ENCODE measurements around the gene PARD6A. TPM values are rescaled to one million over a fixed set of nuclear protein-coding genes. Genes with fewer than 3 reads are reported as not detected.
"Not testable (repeated sequence)": the region's sequence is repeated elsewhere in the genome, so short reads cannot be mapped to it uniquely, and the experiment has no call there.

PARD6A gene
- total RNA-seq, 1 donor: 3.0 TPM

- H3K4me3 ChIP-seq (ENCODE audit: low read length): no peak overlapping the region
- no peaks in the 10 kb centered on the region for H3K27me3 ChIP-seq (ENCODE audit: insufficient read depth, low read length)
- H3K4me1 ChIP-seq (ENCODE audit: insufficient read depth, low read length): peaks cover 20% of the 10 kb centered on the region
- no peaks in the 10 kb centered on the region for H3K9me3 ChIP-seq (ENCODE audit: low read depth, low read length)
These were observed 23.0 kb downstream of the PARD6A start for GRCh38 chr16:67683767-67684166.

- H3K4me3 ChIP-seq (ENCODE audit: low read length): no peak overlapping the region
- H3K9me3 ChIP-seq (ENCODE audit: low read depth, low read length): no peaks in the 10 kb centered on the region
- no peaks in the 10 kb centered on the region for H3K27me3 ChIP-seq (ENCODE audit: insufficient read depth, low read length)
- H3K4me1 ChIP-seq (ENCODE audit: insufficient read depth, low read length): peaks cover 20% of the 10 kb centered on the region
These were observed 24.8 kb downstream of the PARD6A start for GRCh38 chr16:67685388-67686112.

DNA sequence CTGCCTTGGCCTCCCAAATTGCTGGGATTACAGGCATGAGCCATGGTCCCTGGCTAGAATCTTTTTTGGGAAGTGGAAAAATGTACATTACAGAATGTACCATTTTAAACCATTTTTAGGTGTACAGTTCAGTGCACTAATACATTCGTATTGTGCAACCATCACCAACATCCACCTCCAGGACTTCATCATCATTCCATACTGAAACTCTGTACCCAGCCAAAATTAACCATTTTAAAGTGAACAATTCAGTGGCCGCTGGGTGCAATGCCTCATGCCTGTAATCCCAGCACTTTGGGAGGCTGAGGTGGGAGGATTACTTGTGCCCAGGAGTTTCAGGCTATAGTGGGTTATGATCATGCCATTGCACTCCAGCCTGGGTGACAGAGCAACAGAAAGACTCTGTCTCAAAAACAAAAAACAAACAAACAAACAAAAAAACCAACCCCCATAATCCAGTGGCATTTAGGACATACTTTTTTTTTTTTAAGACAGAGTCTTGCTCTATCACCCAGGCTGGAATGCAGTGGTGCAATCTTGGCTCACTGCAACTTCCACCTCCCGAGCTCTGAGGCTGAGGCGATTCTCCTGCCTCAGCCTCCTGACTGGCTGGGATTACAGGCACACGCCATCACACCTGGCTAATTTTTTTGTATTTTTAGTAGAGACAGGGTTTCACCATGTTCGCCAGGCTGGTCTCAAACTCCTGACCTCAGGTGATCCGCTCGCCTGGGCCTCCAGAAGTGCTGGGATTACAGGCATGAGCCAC, 32.9 kb downstream of the PARD6A start:
- not testable (repeated sequence) for H3K9me3 ChIP-seq (ENCODE audit: low read depth, low read length); H3K27me3 ChIP-seq (ENCODE audit: insufficient read depth, low read length); H3K4me3 ChIP-seq (ENCODE audit: low read length)
- H3K4me1 ChIP-seq (ENCODE audit: insufficient read depth, low read length): peaks cover 27% of the 10 kb centered on the region

DNA sequence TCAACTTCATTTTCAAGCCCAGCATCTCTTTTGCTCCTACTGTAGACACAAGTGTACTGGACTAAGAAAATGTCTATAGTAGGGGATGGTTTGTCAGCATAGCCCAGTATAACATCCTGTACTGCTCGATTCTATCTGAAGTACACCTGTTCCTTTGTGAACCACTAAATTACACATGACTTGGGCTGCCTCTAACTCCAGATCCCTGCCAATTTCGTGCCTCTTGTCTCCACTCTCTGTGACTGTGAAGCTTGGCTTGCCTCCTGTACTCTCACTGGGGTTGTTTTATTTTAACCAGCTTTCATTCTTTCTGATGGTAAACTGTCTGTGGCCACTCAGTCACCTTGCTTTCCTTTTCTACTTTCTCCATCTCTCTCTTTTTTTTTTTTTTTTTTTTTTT, 33.9 kb downstream of the PARD6A start:
- Histone ChIP-seq H3K9me3 (ENCODE audit: low read depth, low read length) (no peaks in the 10 kb centered on the region), H3K4me3 (ENCODE audit: low read length) (no peak overlapping the region), H3K4me1 (ENCODE audit: insufficient read depth, low read length) (peaks cover 27% of the 10 kb centered on the region), H3K27me3 (ENCODE audit: insufficient read depth, low read length) (no peaks in the 10 kb centered on the region)

- Histone ChIP-seq H3K4me3 (ENCODE audit: low read length) (no peak overlapping the region), H3K4me1 (ENCODE audit: insufficient read depth, low read length) (peaks cover 27% of the 10 kb centered on the region), H3K27me3 (ENCODE audit: insufficient read depth, low read length) (no peaks in the 10 kb centered on the region), H3K9me3 (ENCODE audit: low read depth, low read length) (no peaks in the 10 kb centered on the region)
These were observed 36.8 kb downstream of the PARD6A start for GRCh38 chr16:67697422-67698185.

DNA sequence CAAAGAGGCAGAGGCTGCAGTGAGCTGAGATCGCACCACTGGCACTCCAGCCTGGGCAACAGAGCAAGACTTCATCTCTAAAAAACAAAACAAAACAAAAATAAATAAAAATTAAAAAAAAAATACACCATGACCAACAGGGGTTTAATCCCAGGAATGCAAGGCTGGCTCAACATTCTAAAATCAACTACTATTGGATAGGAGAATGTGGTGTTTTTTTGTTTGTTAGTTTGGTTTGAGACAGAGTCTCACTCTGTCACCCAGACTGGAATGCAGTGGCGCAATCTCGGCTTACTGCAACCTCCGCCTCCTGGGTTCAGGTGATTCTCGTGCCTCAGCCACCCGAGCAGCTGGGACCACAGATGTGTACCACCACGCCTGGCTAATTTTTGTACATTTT, 38.5 kb downstream of the PARD6A start:
- Histone ChIP-seq H3K4me1 (ENCODE audit: insufficient read depth, low read length) (peaks cover 17% of the 10 kb centered on the region), H3K27me3 (ENCODE audit: insufficient read depth, low read length) (no peaks in the 10 kb centered on the region), H3K9me3 (ENCODE audit: low read depth, low read length) (no peaks in the 10 kb centered on the region), H3K4me3 (ENCODE audit: low read length) (no peak overlapping the region)

DNA sequence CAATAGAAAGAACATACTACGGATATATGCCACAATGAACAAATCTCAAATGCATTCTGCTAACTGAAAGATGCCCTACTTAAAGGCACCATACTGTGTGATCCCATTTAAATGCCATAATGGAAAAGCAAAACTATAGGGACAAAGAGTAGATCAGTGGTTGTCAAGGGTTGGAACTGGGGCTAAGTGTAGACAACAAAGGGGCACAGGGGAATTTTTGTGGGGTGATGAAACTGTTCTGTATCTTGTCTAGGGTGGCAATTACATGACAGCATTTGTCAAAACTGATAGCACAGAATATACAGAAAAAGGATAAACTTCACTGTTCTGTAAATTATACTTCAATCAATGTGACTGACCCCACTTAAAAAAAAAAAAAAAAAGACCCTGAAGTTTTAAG, 40.7 kb downstream of the PARD6A start:
- Histone ChIP-seq H3K4me1 (ENCODE audit: insufficient read depth, low read length) (peaks cover 17% of the 10 kb centered on the region), H3K27me3 (ENCODE audit: insufficient read depth, low read length) (no peaks in the 10 kb centered on the region), H3K4me3 (ENCODE audit: low read length) (no peak overlapping the region), H3K9me3 (ENCODE audit: low read depth, low read length) (no peaks in the 10 kb centered on the region)

- no peak overlapping the region for H3K4me3 ChIP-seq (ENCODE audit: low read length)
- H3K27me3 ChIP-seq (ENCODE audit: insufficient read depth, low read length): no peaks in the 10 kb centered on the region
- peaks cover 12% of the 10 kb centered on the region for H3K4me1 ChIP-seq (ENCODE audit: insufficient read depth, low read length)
- H3K9me3 ChIP-seq (ENCODE audit: low read depth, low read length): no peaks in the 10 kb centered on the region
These were observed 41.4 kb downstream of the PARD6A start for GRCh38 chr16:67702130-67702529.

GRCh38 chr16:67703626-67704025, 42.9 kb downstream of the PARD6A start:
- no peaks in the 10 kb centered on the region for H3K27me3 ChIP-seq (ENCODE audit: insufficient read depth, low read length)
- H3K4me3 ChIP-seq (ENCODE audit: low read length): no peak overlapping the region
- H3K4me1 ChIP-seq (ENCODE audit: insufficient read depth, low read length): no peaks in the 10 kb centered on the region
- H3K9me3 ChIP-seq (ENCODE audit: low read depth, low read length): no peaks in the 10 kb centered on the region

- no peak overlapping the region for H3K4me3 ChIP-seq (ENCODE audit: low read length)
- H3K27me3 ChIP-seq (ENCODE audit: insufficient read depth, low read length): no peaks in the 10 kb centered on the region
- H3K9me3 ChIP-seq (ENCODE audit: low read depth, low read length): no peaks in the 10 kb centered on the region
These were observed 43.4 kb downstream of the PARD6A start for GRCh38 chr16:67704110-67704509.

DNA sequence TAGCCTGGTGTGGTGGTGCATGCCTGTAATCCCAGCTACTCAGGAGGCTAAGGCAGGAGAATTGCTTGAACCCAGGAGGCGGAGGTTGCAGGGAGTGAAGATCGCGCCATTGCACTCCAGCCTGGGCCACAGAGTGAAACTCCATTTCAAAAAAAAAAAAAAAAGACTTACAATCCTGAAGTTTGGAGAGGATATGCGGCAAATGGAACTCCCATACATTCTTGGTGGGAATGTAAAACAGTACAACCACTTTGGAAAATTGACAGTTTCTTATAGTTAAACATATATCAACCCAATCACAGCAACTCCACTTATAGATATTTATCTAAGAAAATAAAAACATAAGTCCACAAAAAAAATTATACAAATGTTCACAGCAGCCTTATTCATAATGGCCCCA, 46.5 kb downstream of the PARD6A start:
- no peak overlapping the region for H3K4me3 ChIP-seq (ENCODE audit: low read length)
- H3K9me3 ChIP-seq (ENCODE audit: low read depth, low read length): no peaks in the 10 kb centered on the region
- no peaks in the 10 kb centered on the region for H3K4me1 ChIP-seq (ENCODE audit: insufficient read depth, low read length)
- H3K27me3 ChIP-seq (ENCODE audit: insufficient read depth, low read length): no peaks in the 10 kb centered on the region

More at GRCh38 chr16:67704110-67704509, 43.4 kb downstream of the PARD6A start:
- no peaks in the 10 kb centered on the region for H3K4me1 ChIP-seq (ENCODE audit: insufficient read depth, low read length)

DNA sequence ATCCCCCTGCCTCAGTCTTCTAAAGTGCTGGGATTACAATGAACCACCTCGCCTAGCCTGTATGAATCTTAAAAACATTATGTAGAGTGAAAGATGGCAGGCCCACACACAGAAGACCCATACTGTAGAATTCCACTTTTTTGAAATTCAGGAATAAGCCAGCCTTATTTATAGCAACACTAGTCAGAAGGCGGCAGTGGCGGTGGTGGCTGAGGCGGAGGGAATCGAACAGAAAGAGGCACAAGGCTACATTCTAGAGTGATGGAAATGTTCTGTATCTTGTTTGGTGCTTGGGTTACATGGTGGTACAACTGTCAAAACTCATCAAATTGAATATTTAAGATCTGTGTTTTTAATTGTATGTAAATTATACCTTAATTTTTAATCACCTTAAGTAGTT, 47.0 kb downstream of the PARD6A start:
- no peaks in the 10 kb centered on the region for H3K4me1 ChIP-seq (ENCODE audit: insufficient read depth, low read length)
- no peak overlapping the region for H3K4me3 ChIP-seq (ENCODE audit: low read length)
- H3K27me3 ChIP-seq (ENCODE audit: insufficient read depth, low read length): no peaks in the 10 kb centered on the region
- H3K9me3 ChIP-seq (ENCODE audit: low read depth, low read length): no peaks in the 10 kb centered on the region

GRCh38 chr16:67708368-67708771, 47.6 kb downstream of the PARD6A start:
- no peak overlapping the region for H3K4me3 ChIP-seq (ENCODE audit: low read length)
- no peaks in the 10 kb centered on the region for H3K9me3 ChIP-seq (ENCODE audit: low read depth, low read length)
- H3K4me1 ChIP-seq (ENCODE audit: insufficient read depth, low read length): peaks cover 6% of the 10 kb centered on the region

DNA sequence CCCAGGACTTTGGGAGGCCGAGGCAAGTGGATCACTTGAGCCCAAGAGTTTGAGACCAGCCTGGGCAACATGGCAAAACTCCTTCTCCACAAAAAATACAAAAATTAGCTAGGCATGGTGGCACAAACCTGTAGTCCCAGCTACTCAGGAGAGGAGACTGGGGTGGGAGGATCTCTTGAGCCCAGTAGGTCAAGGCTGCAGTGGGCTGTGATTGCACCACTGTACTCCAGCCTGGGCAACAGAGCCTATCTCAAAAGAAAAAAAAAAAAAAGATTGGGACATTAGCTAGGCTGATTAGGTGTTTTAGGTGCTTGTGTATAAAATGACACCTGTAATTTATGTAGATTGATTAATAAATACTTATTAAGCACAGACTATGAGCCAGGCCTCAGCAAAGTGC, 48.3 kb downstream of the PARD6A start:
- no peaks in the 10 kb centered on the region for H3K27me3 ChIP-seq (ENCODE audit: insufficient read depth, low read length)
- peaks cover 13% of the 10 kb centered on the region for H3K4me1 ChIP-seq (ENCODE audit: insufficient read depth, low read length)
- H3K9me3 ChIP-seq (ENCODE audit: low read depth, low read length): no peaks in the 10 kb centered on the region
- no peak overlapping the region for H3K4me3 ChIP-seq (ENCODE audit: low read length)

More at GRCh38 chr16:67708368-67708771, 47.6 kb downstream of the PARD6A start:
- no peaks in the 10 kb centered on the region for H3K27me3 ChIP-seq (ENCODE audit: insufficient read depth, low read length)

DNA sequence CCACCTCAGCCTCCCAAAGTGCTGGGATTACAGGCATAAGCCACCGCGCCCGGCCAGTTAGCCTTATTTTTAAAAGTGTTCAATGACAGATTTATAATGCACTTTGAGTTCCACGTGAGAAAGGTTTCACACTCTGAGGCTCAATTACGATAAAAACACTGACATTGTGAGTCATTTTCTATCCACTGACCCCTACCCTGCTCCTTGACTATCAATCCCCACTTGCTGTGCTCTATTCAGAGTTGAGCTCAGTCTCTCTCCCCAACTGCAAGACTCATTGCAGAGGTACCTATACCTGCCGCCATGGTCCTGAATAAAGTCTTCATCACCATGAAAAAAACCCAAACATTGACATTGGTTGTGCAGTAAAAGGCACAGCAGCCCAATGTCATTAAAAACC, 49.8 kb downstream of the PARD6A start:
- H3K27me3 ChIP-seq (ENCODE audit: insufficient read depth, low read length): no peaks in the 10 kb centered on the region
- no peaks in the 10 kb centered on the region for H3K9me3 ChIP-seq (ENCODE audit: low read depth, low read length)
- no peak overlapping the region for H3K4me3 ChIP-seq (ENCODE audit: low read length)
- peaks cover 21% of the 10 kb centered on the region for H3K4me1 ChIP-seq (ENCODE audit: insufficient read depth, low read length)

Data from mononuclear cell (primary cell).